Endodermal cell (in vitro differentiated cells): ENCODE measurements around the gene UMOD. TPM values are rescaled to one million over a fixed set of nuclear protein-coding genes. Genes with fewer than 3 reads are reported as not detected.

Experiments
- DNase-seq: peaks from one replicate; pipeline ENCODE4 v3.0.0-alpha.2; 2017
- H3K27ac ChIP-seq: 2 replicates; pipeline ENCODE4 v1.5.1; 2013; ENCODE audit warnings: mild to moderate bottlenecking, low read depth, low read length, moderate library complexity
- H3K27me3 ChIP-seq: 2 replicates; pipeline ENCODE4 v1.6.1; 2013; ENCODE audit warnings: mild to moderate bottlenecking, low read length, moderate library complexity; ENCODE audit not compliant: insufficient read depth, control insufficient read depth, poor library complexity, severe bottlenecking
- H3K36me3 ChIP-seq: 2 replicates; pipeline ENCODE4 v1.7.0; 2013; ENCODE audit warnings: mild to moderate bottlenecking, low read length, moderate library complexity; ENCODE audit not compliant: control insufficient read depth, insufficient read depth
- H3K4me1 ChIP-seq: one replicate; pipeline ENCODE4 v1.7.0; 2013; ENCODE audit warnings: low read length; ENCODE audit not compliant: control insufficient read depth, insufficient read depth
- H3K4me3 ChIP-seq: 2 replicates; pipeline ENCODE4 v1.5.1; 2013; ENCODE audit warnings: mild to moderate bottlenecking, low read length, moderate library complexity
- H3K9ac ChIP-seq: 2 replicates; pipeline ENCODE4 v1.6.1; 2013; ENCODE audit warnings: mild to moderate bottlenecking, low read length, moderate library complexity; ENCODE audit not compliant: poor library complexity, severe bottlenecking; ENCODE audit errors: extremely low read depth
- H3K9me3 ChIP-seq: 2 replicates; pipeline ENCODE4 v1.6.1; 2013; ENCODE audit warnings: mild to moderate bottlenecking, low read length, moderate library complexity; ENCODE audit not compliant: control insufficient read depth
- H3K27ac Mint-ChIP-seq: 2 replicates; pipeline ENCODE4 v1.8.0; 2020; ENCODE audit warnings: mixed read lengths
- H3K27me3 Mint-ChIP-seq: 2 replicates; pipeline ENCODE4 v1.8.0; 2021; ENCODE audit warnings: mild to moderate bottlenecking, mixed read lengths; ENCODE audit not compliant: insufficient read depth
- H3K36me3 Mint-ChIP-seq: 2 replicates; pipeline ENCODE4 v1.8.0; 2020; ENCODE audit warnings: low read depth, mixed read lengths
- H3K4me1 Mint-ChIP-seq: 2 replicates; pipeline ENCODE4 v1.8.0; 2020; ENCODE audit warnings: mixed read lengths
- H3K4me3 Mint-ChIP-seq: 2 replicates; pipeline ENCODE4 v1.8.0; 2020; ENCODE audit warnings: mild to moderate bottlenecking, moderate library complexity, mixed read lengths
- H3K9me3 Mint-ChIP-seq: 2 replicates; pipeline ENCODE4 v1.8.0; 2020; ENCODE audit warnings: mild to moderate bottlenecking, mixed read lengths
- CTCF ChIP-seq: fragments of 200-600 bp; sonication (generic); conservative IDR thresholded peaks from 2 replicates; pipeline ENCODE4 v1.5.0; 2021; ENCODE audit warnings: antibody characterized with exemption, mild to moderate bottlenecking
- WGBS, 2 experiments: methylation state at CpG; one replicate each; pipeline versions ENCODE4 v1.1.5 to v1.1.7; 2013; ENCODE audit warnings: missing lambda C conversion rate in 2 of 2, mixed read lengths in 1 of 2; ENCODE audit not compliant: insufficient coverage in 1 of 2, insufficient read length in 1 of 2; 5-methylcytosine and 5-hydroxymethylcytosine counted together
- total RNA-seq, 2 donors: library from RNA; stranded (reverse); fragmentation: NEBNext Ultra II Directional in 1 of 2; extraction: Animal tissue kit (Norgen Biotek cat#: 25700) in 1 of 2; gene quantifications; 2 replicates in 1 of 2; 3 replicates in 1 of 2; pipeline ENCODE4 v1.2.1, GENCODE V29; 2021

The UMOD gene
- total RNA-seq, 2 donors from 2014 or later, result not detected

DNA sequence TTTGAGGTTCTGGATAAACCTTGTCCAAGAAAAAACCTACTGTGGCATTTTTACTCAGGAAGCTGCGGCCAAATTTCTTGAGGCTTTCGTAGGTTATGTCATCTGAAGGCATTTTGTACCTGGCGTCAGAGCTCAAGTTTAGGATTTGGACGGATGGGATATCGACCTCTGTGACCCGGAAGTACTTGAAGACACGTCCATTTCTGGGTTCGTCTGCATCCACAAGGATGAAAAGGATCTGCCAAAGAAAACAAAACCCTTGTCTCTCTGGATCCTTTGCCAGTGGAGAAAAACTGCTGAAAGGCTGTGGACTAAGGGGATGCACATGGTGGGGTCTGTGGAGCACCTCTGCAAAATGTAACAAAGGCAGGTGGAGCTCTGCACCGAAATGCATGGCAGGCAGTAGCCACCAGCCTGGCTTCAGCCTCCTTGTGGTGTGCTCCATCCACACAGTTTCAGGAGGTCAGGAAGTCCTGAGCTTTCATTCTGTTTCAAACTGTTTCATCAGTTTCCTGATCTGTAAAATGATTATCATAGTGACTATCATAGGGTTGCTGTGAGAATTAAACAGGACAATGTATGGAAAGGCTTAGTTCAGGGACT, 17.0 kb upstream of the UMOD start:
- no peak overlapping the region for H3K4me3 ChIP-seq
- H3K4me1 ChIP-seq, result no peaks in the 10 kb centered on the region
- H3K4me3 Mint-ChIP-seq, result no peak overlapping the region
- 87 to 89% methylated on average over 9 of the region's 9 CpGs for WGBS, 2 experiments
- no peak overlapping the region for H3K27ac Mint-ChIP-seq
- H3K27me3 Mint-ChIP-seq, result peaks cover 4% of the 10 kb centered on the region
- H3K36me3 ChIP-seq, result no peaks in the 10 kb centered on the region
- no peaks in the 10 kb centered on the region for H3K9me3 ChIP-seq
- H3K36me3 Mint-ChIP-seq, result no peaks in the 10 kb centered on the region
- H3K27ac ChIP-seq, result no peak overlapping the region
- peak; percentile 17 for TF ChIP-seq CTCF
- no peak for DNase-seq
- no peaks in the 10 kb centered on the region for H3K4me1 Mint-ChIP-seq
- H3K27me3 ChIP-seq, result no peaks in the 10 kb centered on the region
- H3K9ac ChIP-seq, result no peak overlapping the region
- H3K9me3 Mint-ChIP-seq, result no peaks in the 10 kb centered on the region

- Mint-ChIP-seq H3K9me3 (no peaks in the 10 kb centered on the region), H3K4me3 (no peak overlapping the region), H3K27ac (no peak overlapping the region), H3K27me3 (peaks cover 10% of the 10 kb centered on the region), H3K36me3 (no peaks in the 10 kb centered on the region), H3K4me1 (no peaks in the 10 kb centered on the region)
- Histone ChIP-seq H3K4me3 (no peak overlapping the region), H3K9me3 (no peaks in the 10 kb centered on the region), H3K27me3 (no peaks in the 10 kb centered on the region), H3K27ac (no peak overlapping the region), H3K9ac (no peak overlapping the region), H3K36me3 (no peaks in the 10 kb centered on the region), H3K4me1 (no peaks in the 10 kb centered on the region)
- WGBS, 2 experiments, result 84 to 89% methylated on average over 2 to 3 of the region's 3 CpGs
- no peak for TF ChIP-seq CTCF
- no peak for DNase-seq
Measured at GRCh38 chr16:20364051-20364450, 11.5 kb upstream of the UMOD start.

- no peaks in the 10 kb centered on the region for H3K4me1 ChIP-seq
- no peak overlapping the region for H3K4me3 Mint-ChIP-seq
- DNase-seq, result no peak
- no peaks in the 10 kb centered on the region for H3K4me1 Mint-ChIP-seq
- WGBS, 2 experiments, result 93 to 100% methylated on average over 1 to 2 of the region's 2 CpGs
- peaks cover 9% of the 10 kb centered on the region for H3K27me3 Mint-ChIP-seq
- TF ChIP-seq CTCF, result no peak
- H3K36me3 Mint-ChIP-seq, result no peaks in the 10 kb centered on the region
- no peak overlapping the region for H3K9ac ChIP-seq
- H3K4me3 ChIP-seq, result no peak overlapping the region
- no peaks in the 10 kb centered on the region for H3K36me3 ChIP-seq
- H3K27ac ChIP-seq, result no peak overlapping the region
- H3K9me3 Mint-ChIP-seq, result no peaks in the 10 kb centered on the region
- no peak overlapping the region for H3K27ac Mint-ChIP-seq
- no peaks in the 10 kb centered on the region for H3K27me3 ChIP-seq
- no peaks in the 10 kb centered on the region for H3K9me3 ChIP-seq
Measured at GRCh38 chr16:20363191-20363590, 10.7 kb upstream of the UMOD start.
